Astrocyte of the cerebellum (primary cell): ENCODE results near the gene SLC6A7.

Source experiments
- DNase-seq: peaks from one replicate; pipeline ENCODE4 v3.0.0-alpha.2; 2011; ENCODE audit warnings: low read depth
- H3K4me3 ChIP-seq: 2 replicates; pipeline ENCODE4 v1.5.1; 2011; ENCODE audit warnings: mild to moderate bottlenecking, low read depth, low read length, moderate library complexity
- CTCF ChIP-seq: IDR thresholded peaks from 2 replicates; pipeline ENCODE4 v1.5.1; 2012; ENCODE audit warnings: low read length, low read depth, moderate library complexity, mild to moderate bottlenecking; ENCODE audit errors: missing control alignments
- in situ Hi-C: cut with HindIII; loops from 2 replicates; pipeline ENCODE4 v1.10.0; 2017; ENCODE audit warnings: low sequenced_read_pairs

Gene SLC6A7

GRCh38 chr5:150164211-150164980 is 25.5 kb upstream of the SLC6A7 start:
- in situ Hi-C loops = no loop called here
- TF ChIP-seq CTCF = no peak
- DNase-seq = no peak
- H3K4me3 ChIP-seq = no peak overlapping the region

DNA sequence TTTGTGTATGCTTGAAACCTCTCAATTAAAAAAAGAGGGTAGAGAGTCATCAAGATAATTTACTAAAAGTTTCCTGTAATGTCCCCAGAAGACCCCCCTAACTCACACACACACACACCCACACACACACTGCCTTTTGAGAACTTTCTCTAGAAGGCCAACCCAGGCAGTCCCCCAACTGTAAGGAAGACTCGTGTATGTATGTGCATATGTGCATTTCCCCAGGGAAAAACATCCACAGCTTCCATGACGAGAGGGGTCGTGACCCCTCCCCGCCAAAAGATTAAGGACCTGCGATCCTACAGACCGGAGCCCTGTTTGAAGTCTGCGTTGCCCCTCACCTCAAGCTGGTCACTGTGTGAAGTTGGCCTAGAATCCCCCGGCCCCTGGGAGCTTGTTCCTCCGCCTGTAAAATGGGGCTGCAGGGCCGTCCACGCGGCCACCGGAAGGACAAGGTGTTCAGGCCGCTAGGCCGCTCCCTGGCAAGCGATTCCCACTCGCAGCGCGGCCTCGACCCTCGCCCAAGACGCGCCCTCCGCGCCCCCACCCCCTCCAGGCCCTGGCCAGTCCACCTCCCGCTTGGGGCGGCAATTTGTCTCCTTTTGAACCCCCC is 23.7 kb upstream of the SLC6A7 start:
- no peak overlapping the region for H3K4me3 ChIP-seq
- DNase-seq = no peak
- no peak for TF ChIP-seq CTCF
- in situ Hi-C loops = no loop called here

- no peak for TF ChIP-seq CTCF
- in situ Hi-C loops = no loop called here
- no peak within 1 kb of the TSS for H3K4me3 ChIP-seq
Observed at GRCh38 chr5:150166650-150167511, 23.0 kb upstream of the SLC6A7 start, which contains the start of gene CDX1. TSS of gene CDX1 (plus strand) at chr5:150166778. CDS start at chr5:150166877, 99 bp downstream.

DNA sequence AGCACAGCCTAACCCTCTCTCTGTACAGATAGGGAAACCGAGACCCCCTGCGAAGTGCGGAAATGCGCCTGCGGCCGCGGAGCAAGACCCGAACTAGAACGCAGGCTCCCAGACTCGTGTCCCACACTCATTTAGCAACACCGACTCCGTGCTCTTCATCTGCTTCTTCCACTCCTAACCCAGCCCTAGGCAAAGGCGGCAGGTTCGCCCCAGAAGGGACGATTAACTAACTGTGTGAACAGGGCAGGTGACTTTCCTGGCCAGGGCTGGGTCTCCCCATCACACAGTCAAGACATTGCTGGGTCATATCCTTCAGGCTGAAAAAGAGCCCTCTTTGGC is 22.4 kb upstream of the SLC6A7 start:
- DNase-seq = no peak
- in situ Hi-C loops = no loop called here
- no peak overlapping the region for H3K4me3 ChIP-seq
- no peak for TF ChIP-seq CTCF

More at GRCh38 chr5:150166650-150167511, 23.0 kb upstream of the SLC6A7 start, which contains the start of gene CDX1:
- DNase-seq = no peak

GRCh38 chr5:150167908-150168307 is 22.0 kb upstream of the SLC6A7 start:
- DNase-seq = no peak
- TF ChIP-seq CTCF = no peak
- H3K4me3 ChIP-seq = no peak overlapping the region
- in situ Hi-C loops = no loop called here

DNA sequence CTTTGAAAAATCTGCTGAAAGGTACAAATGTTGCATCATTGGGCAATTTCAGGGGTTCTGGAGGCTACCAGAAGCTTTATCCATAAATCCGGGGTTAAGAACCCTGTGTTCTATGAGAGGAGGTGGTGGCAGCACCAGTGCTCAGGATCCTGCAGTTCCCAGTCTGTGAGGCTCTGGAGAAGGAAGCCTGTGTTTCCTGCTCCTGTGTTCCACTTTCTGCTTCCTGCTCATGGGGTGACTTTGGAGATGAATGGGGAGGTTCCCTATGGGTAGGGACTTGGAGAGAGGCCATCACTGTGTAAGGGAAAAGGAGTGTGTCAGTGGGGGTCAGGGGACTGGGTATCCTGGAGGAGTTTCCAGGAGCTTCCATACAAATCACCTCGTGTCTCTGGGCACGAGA is 21.0 kb upstream of the SLC6A7 start:
- H3K4me3 ChIP-seq = no peak overlapping the region
- DNase-seq = no peak
- TF ChIP-seq CTCF = no peak
- in situ Hi-C loops = no loop called here
